ENCODE data around the gene SMIM12.

SMIM12 gene

DNA sequence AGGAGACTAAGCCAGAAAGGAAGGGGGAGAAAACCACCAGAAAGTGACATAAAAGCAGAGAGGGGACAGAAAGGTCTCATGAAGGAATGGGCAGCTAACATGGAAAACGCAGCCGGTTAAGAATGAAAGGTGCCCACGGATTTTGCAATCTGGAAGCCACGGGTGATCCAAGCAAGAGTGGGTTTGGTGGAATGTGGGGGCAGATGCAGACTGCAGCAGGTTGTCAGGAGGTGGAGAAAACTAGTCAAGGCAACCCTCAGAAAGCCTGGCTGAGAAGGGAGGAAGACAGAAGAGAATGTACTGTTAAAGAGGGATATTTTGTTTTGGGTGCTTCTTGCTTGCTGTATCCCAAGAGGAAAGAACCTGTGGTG, 12.6 kb upstream of the SMIM12 start:
- no peak for DNase-seq (ENCODE audit: low read depth)

DNA sequence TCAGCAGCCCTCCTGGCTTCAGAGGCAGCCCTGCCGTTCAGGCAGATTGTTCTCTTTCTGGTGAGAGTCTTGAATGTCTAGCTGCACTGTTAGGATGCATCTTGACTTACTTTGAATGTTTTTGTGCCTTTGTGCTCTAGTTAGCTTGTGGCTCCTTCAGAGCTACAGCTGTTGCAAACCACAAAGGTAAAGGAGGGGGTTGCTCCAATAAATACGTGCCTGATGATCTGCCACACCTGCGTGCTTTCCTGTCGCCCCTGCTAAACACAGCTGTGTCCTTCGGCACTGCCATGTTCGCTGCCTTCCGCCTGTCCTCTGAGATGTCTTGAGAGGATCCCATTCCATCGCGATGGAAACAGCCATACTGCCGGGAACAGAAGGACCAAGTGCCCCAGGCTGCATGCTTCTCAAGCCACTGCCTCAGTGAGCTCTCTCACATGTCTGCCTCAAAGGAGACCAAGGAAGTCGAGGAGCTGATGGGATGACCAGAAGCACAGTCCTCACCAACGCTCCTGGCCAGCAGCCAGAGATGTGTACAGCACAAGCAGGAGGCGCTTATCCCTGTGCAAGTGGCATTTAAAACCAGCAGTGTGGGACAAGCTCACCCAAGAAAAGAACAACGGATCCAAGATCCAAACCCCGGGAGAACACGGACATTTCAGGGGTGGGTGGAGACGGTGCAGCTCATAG, 12.0 kb upstream of the SMIM12 start:
- no peak for DNase-seq (ENCODE audit: low read depth)

DNA sequence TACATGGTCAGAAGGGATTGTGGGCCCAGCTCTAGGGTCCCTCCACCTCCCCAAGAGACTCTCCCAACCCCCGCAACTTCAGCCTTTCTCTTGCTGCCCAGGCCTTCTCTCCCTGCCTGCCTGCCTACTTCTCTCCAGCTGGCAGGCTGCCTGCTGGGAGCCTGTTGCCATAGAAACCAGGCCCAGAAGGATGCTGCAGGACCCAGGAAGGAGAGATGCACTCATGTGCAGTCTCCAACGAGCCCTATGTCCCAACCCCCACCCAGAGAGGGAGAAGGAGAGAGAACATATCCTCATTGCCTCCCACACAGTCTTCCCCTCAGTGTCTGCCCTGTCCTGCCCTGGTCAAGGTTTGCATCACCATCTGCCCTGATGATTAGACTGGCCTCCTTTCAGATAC, 10.8 kb upstream of the SMIM12 start:
- DNase-seq (ENCODE audit: low read depth): no peak

DNA sequence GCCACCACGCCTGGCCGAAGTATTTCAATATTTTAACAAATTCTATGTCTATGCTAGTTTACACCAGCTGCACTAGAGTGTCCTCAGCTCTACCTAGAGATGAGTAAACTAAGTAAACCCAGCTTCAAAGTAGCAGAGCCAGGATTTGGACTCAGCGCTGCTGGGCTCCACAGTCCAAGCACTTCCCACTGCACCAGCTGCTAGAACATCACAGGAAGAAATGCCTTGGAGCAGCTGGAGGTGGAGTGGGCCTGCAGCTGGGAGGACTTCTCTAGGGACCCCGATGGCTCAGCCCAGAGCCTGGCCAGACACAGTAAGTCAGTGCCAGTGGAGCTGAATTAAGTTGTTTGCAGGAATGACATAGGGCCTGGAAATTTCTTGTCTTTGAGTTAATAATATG, 10.2 kb upstream of the SMIM12 start:
- DNase-seq (ENCODE audit: low read depth): no peak

DNA sequence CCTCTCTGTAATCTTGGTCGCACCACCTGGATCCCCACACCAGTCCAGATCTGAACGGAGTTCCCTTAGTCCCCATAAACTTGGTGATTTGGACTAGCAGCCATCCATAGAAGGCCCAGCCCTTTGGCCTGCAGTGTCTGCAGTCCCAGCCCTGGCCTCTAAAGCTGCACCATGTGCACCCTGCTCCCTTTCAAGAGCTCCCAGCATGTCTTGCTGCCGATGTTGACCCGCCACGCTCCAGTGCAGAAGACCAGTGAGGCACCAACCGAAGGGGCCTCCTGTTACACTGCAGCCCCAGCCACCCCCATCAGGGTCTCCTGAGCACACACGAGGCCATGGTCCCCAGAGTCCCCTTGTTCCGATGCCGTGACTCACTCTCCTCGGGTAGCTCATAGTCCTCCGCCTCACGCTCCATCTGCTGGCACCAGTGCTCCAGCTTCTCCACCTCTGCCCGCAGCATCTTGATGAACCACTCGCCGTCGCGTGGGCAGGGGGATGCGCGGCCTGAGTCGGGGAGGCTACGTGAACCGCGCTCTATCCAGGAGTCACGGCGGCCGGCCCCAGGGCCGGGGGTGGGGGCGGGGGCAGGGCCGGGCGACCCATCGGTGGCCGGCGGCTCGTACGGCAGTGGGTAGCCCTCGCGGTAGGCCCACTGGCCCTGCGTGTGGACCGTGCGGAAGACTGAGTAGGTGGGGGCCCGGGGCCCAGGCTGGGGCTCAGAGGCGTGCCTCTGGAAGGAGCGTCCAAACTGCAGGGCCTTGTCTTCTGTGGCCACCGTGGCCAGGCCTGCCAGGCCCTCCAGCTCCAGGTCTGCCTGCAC, 8.9 kb upstream of the SMIM12 start:
- DNase-seq (ENCODE audit: low read depth): no peak

DNA sequence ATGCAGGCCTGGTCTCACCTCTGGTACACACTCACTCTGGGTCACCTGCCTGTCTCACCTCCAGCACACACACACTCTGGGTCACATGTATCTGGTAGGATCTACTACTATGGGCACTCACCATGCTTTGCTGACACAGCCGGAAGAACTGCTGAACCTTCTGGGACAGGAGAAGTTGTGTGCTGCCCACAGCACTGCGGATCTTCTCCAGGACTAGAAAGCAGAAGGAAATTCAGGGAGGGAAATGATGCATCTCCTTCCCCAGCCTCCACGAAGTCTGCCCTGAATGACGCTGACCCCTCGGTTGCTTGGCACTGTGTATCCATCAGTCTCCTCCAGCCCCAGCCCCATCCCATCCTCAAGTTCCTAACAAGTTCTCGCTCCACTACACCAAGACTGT, 7.9 kb upstream of the SMIM12 start:
- DNase-seq (ENCODE audit: low read depth): no peak

DNA sequence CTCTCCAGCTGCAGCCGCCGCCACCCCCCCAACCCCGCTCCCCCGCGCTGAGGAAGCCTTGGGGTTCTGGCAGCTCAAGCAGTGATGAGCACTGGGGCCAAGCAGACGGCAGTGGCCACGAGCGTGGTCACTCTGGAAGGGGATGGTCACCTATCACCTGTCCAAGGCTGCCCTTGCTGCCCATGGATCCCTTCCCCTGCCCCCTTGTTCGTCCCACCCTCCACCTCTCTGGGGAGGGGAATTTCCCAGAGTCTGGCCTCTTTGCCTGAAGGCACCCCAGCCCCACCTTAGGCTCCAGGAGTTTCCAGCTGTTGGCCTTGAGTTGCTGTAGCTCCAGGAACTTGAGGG, 7.2 kb upstream of the SMIM12 start:
- DNase-seq (ENCODE audit: low read depth): no peak

DNA sequence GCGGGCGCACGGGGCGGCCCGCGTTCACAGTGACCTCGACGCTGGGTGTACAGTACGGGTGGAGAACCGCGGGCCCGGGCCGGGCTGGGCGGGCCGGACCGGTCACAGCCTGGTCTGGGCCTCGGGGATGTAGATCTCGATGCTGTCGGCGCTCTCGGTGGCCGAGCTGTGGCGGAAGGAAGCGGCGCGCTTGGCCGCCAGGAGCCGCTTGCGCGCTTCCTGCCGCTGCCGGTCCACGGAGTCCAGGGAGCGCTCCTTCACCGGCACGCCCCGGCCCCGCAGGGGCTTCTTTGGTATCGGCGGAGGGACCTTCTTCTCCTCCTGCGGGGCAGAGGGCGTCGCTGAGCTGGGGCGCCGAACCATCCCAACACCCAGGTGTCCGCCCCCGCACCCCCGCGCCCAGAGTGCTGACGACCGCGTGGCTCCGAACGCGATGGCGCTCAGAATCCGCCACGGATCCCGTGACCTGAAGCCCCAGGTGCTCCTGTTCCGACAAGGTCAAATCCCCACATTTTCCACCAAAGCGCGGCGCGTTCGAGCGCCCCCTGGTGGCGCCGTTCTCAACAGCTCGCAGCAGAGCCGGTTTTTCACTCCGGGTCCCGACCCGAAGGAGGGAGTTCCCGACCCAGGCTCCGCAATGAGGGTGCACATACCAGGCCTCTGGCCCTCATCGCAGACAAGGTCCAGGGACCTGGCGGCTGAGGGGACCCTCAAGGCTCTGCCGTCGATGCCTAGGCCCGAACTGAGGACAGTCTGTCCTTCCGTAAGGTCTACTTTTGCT, 6.6 kb upstream of the SMIM12 start:
- peak; percentile 87 for DNase-seq (ENCODE audit: low read depth)

DNA sequence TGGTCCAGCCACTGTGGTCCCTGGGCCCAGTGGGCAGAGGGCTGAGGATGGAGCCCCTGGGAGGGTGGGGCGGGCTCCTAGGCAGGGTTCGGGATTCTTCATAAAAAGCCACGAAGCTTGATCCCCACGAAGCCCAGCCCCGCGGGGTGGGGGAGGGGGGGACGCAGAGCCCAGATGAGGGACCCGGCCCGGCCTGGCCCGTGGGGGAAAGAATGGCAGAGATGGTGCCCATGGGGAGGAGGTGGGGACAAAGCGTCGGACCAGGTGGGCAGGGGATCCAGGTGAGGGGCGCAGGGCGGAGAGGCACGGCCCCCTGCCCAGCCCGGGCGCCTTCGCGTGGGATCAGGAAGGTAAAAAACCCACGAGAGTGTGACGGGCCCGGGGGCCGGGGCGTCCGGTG, 6.0 kb upstream of the SMIM12 start:
- no peak for DNase-seq (ENCODE audit: low read depth)

DNA sequence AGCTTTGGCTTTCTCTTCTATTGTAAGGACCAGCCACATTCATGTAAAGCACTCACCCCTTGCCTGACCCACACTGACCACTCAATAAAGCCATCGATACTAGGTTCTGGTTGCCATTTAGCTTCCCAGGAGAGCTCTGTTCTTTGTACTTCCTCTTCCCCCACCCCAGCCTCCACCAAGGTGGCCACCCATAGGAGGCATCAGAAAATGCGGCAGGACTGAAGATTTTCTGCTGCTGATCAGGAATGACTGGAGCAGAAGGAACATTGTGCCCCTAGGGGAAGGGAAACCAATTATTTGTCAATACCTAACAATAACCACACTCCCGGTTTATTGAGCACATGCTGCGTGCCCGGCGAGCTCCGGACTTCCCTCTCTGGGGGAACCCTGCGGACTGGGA, 5.2 kb upstream of the SMIM12 start:
- DNase-seq (ENCODE audit: low read depth): no peak

DNA sequence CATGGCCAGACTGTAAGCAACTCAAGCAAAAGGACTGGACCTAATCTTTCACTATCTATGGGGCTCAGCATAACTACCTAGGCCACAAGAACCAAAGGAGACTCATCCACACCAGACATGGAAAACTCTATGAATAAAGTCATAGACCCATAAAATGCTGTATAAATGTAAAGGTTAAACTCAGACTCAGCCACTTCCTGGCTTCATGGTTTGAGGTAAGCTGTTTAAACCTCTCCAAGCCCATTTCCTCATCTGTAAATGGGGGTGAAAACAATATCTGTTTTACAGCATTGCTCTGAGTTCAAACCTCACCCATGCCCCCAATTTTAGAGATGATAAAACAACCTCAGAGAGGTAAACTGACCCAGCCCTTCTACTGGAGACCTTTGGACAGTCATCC, 4.0 kb upstream of the SMIM12 start:
- DNase-seq (ENCODE audit: low read depth): no peak

DNA sequence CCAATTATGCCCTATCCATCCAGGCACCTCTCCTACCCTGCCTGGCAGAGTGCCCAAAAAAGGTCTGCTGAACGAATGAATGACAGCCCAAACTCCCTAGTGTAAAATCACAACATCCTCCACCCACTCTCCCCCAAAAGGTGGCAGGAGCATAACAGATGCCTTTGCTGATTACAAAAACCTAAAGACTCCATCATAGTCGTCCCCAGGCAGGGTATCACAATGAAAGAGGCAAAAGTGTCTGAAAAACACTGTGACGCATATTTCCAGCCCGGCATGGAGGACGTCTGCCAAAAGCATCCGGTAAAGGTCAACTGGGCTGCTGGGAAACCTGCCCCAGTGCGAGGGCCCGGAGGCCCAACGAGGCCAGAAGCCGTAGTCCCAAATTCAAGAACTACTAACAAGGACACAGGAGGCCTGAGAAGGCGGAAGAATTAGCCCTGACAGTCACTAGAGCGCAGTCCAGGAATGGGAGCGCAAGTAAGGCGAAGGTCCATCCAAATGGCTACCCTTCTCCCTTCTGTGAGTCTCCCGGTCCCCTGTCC, 576 bp downstream of the SMIM12 start:
- peak; percentile 23 for DNase-seq (ENCODE audit: low read depth)

DNA sequence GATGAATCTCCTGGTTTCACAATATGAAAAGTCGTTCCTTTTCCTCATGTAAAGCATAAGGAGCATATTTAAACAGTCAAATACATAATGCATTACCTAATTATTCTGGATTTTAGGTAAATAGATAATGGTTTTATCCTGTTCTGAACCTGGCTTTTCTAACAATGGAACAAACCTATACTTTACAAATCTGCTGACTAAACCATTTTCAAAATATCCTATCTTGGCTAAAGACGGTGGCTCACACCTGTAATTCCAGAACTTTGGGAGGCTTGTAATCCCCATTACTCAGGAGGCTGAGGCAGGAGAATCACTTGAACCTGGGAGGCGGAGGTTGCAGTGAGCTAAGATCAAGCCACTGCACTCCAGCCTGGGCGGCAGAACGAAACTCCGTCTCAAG, 2.9 kb downstream of the SMIM12 start:
- no peak for DNase-seq (ENCODE audit: low read depth)

DNA sequence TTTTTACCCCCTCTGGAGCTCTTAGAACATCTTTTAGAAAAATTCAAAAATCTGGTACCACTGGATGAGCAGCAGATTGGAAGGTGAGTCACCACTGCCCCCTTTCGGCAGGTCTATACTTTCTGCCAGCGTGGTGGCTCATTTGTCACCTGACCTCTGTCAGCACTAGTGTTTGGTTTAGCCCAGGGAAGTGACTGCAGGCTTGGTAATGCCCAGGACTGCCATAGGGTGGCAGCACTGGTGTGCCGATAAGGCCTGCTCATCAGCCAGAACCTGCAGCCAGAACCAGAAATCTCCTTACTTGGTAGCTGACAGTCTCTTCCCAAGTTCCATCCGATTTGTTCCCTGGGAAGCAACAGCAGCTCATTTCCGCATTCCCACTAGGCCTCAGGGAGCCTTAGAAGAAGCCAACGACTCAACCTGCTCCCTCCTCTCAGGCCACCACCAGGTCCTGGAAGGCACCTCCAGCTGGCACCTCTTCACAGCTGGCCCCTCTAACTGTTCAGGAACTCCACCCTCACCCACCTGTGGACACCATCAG, 6.8 kb downstream of the SMIM12 start:
- peak; percentile 73 for DNase-seq (ENCODE audit: low read depth)

DNA sequence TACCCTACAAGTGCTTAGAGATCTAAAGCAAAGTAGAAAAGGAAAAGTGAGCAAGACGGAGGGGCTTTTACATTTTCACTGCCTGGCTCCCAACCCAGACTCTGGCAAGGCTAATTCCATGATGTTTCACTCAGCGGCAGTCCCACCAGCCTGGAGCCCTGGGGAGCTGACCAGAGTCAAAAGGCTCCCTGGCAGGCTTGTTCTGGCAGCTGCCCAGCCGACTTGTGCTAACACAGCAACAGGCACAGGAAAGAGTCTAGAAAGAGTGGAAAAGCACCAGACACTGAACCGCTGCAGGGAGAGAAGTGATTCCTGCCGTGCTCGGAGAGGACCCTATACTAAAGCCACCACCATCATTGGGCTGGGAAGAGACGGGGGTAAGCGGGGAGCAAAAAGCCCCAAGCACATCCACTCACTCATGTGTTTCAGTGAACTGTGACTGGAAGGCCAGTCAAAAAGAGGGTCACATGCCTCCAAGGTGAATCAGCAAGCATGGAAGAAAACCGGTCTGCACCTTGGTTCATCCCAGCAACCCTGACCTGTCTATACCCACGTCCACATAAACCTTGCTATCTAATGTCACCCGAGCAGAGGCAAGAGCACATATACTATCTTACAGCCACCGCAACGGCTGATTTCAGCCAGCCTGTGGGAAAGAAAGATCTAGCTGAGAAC, 8.0 kb downstream of the SMIM12 start:
- no peak for DNase-seq (ENCODE audit: low read depth)

DNA sequence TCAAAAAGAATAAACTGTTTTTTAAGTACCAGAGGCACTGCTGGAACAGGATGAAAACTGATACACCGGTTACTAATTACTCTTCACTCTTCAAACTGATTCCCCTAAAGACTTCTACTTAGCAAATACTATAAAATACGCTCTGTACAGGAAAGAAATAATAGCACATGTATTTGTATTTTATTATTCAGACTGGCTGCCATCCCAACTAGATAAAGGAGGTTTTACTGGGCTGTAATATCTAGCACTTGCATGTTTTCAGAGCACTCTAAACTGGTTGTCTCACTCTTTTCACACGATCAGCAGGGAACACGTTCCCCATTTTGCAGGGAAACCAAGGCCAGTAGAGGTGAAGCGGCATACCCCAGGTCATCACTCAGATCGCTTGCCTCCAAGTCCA, 9.2 kb downstream of the SMIM12 start:
- no peak for DNase-seq (ENCODE audit: low read depth)

DNA sequence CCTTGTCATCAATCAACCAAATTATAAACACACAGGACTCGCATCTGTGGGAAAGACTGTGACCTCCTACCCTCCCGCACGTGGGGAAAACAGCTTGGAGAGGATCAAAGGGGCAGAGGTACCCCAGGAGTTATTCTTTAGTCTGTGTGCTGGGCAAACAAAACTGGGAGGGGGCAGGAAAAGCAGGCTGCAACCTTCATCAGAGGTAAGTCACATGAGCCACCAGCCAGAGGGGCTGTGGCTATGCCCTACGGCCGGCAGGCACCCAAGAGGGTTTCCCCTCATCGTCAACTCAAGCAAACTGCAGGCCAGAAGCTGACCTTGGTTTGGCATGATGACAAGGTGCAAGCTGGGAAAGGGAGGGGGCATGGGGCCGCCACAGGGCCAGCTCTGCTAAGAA, 12.5 kb downstream of the SMIM12 start:
- DNase-seq (ENCODE audit: low read depth): no peak

DNA sequence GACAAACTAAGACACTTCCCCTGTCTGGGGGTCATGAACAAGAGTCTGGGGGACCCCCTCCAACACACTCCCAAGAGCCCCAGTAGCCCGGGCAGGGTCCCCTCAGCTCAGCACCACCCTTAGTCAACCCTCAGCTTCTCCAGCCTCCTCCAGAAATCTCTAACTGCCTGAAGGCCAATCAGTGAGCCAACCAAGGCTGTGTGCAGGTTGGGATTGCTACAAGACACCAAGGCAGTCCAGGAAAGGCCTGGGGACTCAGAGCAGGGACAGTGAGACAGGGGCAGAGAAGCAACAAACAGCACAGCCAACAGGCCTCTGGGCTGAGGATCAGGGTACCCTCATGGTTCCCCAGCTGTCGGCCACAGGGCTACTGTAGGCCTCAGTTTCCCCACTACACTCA, 13.3 kb downstream of the SMIM12 start:
- no peak for DNase-seq (ENCODE audit: low read depth)

DNA sequence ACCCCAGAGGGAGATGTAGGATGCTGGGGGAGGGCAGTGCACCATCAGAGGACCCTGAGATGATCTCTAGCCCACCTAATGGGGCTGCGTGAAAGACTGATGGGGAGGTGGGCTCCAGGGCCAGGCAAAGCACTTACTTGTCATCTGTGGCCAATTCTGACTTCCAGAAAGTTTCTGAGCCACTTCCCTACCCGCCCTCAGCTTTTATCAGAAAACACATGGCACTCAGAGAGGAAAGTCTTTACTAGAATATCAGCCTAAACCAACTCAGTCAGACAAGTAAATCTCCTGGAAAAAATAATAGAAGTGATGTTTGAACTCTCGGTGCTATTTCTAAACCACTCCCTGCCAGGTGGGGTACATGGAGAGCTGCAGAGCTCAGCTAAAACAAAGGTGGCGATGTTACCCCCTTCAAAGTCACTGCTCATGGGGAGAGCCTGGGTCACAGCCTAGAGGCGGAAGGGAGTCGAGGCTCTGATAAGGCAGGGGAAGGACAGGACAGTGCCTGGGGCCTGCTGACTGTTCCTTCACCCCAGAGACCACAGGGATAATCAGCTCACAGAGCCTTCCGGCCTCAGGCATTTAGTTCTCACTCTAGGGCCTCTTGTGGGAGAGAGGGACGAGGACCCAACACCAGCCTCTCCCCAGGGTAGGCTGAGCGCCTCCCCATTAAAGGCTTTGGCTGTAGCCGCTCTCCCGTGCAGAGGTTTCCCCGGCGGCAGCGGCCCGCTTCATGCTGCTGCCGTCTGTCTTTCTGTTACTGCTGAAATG, 14.2 kb downstream of the SMIM12 start:
- DNase-seq (ENCODE audit: low read depth): no peak

DNA sequence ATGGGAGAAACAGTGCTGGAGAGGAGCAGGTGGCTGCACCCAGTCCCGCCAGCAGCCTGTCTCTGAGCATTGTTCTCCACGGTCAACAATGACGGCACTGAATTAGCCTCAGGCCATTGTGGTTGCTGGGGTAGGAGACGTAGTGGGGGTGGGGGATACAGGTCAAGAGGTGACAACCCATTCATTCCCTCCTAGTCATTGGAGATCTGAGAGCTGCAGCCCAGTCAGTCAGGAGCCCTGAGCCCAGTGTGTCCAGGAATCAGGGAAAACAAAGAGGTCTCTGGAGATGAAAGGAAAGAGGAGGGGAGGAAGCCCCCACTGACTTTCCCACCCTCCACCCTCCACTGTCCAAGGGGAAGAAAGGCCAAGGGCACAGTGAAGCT, 15.3 kb downstream of the SMIM12 start:
- no peak for DNase-seq (ENCODE audit: low read depth)

Measured in stimulated activated CD8-positive, alpha-beta memory T cell treated with anti-CD3 and anti-CD28 coated beads, Interleukin-12 subunit alpha, Interleukin-12 subunit beta, amount 100 ng/mL, for 4 hours (primary cell).